Adrenal gland (tissue), 12 donors: ENCODE results near the gene SHLD1. TPM values are rescaled to one million over a fixed set of nuclear protein-coding genes. Genes with fewer than 3 reads are reported as not detected.

Experiments used
- DNase-seq, 7 donors: peaks; one replicate each; pipeline ENCODE4 v3.0.0-alpha.2; 2019 to 2020
- H3K27ac ChIP-seq, 5 donors: fragments of 200-600 bp; sonication (generic) in 4 of 5; 1 replicate in 3 of 5; 2 replicates in 2 of 5; pipeline versions ENCODE4 v1.5.1 to v1.8.0; 2016 to 2020; ENCODE audit warnings: mild to moderate bottlenecking in 1 of 5
- H3K27me3 ChIP-seq: fragments of 200-600 bp; 2 replicates; pipeline ENCODE4 v1.8.0; 2021
- H3K36me3 ChIP-seq, 2 donors: fragments of 200-600 bp; replicated peaks in 1 of 2; 1 replicate in 1 of 2; 2 replicates in 1 of 2; pipeline versions ENCODE4 v1.5.1 to v1.8.0; 2018 to 2022
- H3K4me1 ChIP-seq, 2 donors: fragments of 200-600 bp; replicated peaks in 1 of 2; 1 replicate in 1 of 2; 2 replicates in 1 of 2; pipeline versions ENCODE4 v1.5.1 to v1.8.0; 2018 to 2021
- H3K4me3 ChIP-seq, 4 donors: fragments of 200-600 bp; sonication (generic) in 3 of 4; one replicate each; pipeline ENCODE4 v1.5.1; 2016 to 2018
- H3K9me3 ChIP-seq, 3 donors: fragments of 200-600 bp; sonication (generic) in 1 of 3; replicated peaks in 1 of 3; 1 replicate in 2 of 3; 2 replicates in 1 of 3; pipeline versions ENCODE4 v1.5.1 to v1.8.0; 2016 to 2021
- POLR2A ChIP-seq, 2 donors: fragments of 450-650 bp; IDR thresholded peaks; one replicate each; pipeline ENCODE4 v1.6.1; 2017; ENCODE audit warnings: antibody characterized with exemption in 2 of 2, mild to moderate bottlenecking in 2 of 2, moderate library complexity in 1 of 2
- WGBS, 4 donors: extraction: QIAGEN DNeasy Blood & Tissue Kit in 2 of 4; methylation state at CpG; one replicate each; pipeline versions ENCODE4 v1.1.5 to v1.1.7; 2013 to 2017; 5-methylcytosine and 5-hydroxymethylcytosine counted together
- intact Hi-C, 2 donors: fragments of 100-400 bp; cut with DNase I; formaldehyde crosslinking; loops; one replicate each; pipeline versions ENCODE4 v1.14.1 to v1.15.0; 2022 to 2023
- polyA plus RNA-seq, 3 donors: library from polyadenylated mRNA; stranded (reverse); fragments of 200-250 nt in 2 of 3; fragments of 350-450 nt in 1 of 3; fragmentation: Illumina TruSeq in 1 of 3; extraction: RNeasy Lipid Tissue Mini Kit (QIAGEN cat#74804) in 1 of 3; gene quantifications; one replicate each; pipeline ENCODE4 v1.2.3, GENCODE V29; 2013 to 2014
- total RNA-seq, 9 donors: library from RNA; depleted of rRNA in 4 of 9; stranded (reverse); fragments of >200 nt in 4 of 9; fragments of 120-200 nt in 1 of 9; fragmentation: NEBNext Ultra II Directional in 1 of 9; extraction: Animal tissue kit (Norgen Biotek cat#: 25700) in 1 of 9; gene quantifications; one replicate each; pipeline versions ENCODE4 v1.1.0 to v1.2.4, GENCODE V29; 2013 to 2023
- TF ChIP-seq, protein P1 (sequence below), 6 experiments: fragments of 450-650 bp in 4 of 6; fragments of 200-600 bp in 2 of 6; sonication (generic) in 1 of 6; IDR thresholded peaks; 1 replicate in 5 of 6; 2 replicates in 1 of 6; pipeline versions ENCODE4 v1.5.1 to v1.8.0; 2016 to 2021; ENCODE audit warnings: antibody characterized with exemption in 6 of 6, mild to moderate bottlenecking in 2 of 6, moderate library complexity in 1 of 6
- donor health status: healthy with polysubstance abuse.
- donor health status: Bipolar disorder and iron deficiency.
- donor health status: DM: yes; HTN: yes; CAD: no.
- donor health status: DM: no; HTN: no; CAD: no.
- donor health status: DM: no; HTN: no; CAD: no.
- donor health status: DM: yes; HTN: yes; CAD: no.

SHLD1 gene
- total and polyA plus RNA-seq, 12 donors = 3.6 to 18.0 (median 13.0) TPM

DNA sequence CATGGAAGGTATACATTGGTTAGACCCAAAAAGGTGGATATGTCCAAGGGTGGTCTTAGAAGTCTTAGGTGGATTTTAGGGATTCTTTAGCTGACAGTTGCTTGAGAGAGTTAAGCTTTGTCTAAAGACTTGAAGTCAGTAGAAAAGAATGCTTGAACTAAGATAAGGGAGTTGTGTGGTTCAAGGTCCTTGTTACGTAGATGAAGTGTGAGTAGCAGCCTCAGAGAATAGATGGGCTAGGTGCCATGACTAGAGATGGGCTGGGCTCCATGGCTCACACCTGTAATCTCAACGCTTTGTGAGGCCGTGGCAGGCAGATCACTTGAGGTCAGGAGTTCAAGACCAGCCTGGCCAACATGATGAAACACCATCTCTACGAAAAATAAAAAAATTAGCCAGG, 1.7 kb downstream of the SHLD1 start:
- peaks cover 10 to 18% of the 10 kb centered on the region in 2 donors for H3K4me1 ChIP-seq
- DNase-seq = peak; percentile 70 to 94 (median 87)
- H3K27me3 ChIP-seq = no peaks in the 10 kb centered on the region
- peak overlapping the region; percentile 82 to 93 (median 86) for H3K27ac ChIP-seq
- peak in 1 of 2 donors; percentile 80 for TF ChIP-seq POLR2A (IDR thresholded peaks at IDR 0.05)
- TF ChIP-seq, protein P1, sequence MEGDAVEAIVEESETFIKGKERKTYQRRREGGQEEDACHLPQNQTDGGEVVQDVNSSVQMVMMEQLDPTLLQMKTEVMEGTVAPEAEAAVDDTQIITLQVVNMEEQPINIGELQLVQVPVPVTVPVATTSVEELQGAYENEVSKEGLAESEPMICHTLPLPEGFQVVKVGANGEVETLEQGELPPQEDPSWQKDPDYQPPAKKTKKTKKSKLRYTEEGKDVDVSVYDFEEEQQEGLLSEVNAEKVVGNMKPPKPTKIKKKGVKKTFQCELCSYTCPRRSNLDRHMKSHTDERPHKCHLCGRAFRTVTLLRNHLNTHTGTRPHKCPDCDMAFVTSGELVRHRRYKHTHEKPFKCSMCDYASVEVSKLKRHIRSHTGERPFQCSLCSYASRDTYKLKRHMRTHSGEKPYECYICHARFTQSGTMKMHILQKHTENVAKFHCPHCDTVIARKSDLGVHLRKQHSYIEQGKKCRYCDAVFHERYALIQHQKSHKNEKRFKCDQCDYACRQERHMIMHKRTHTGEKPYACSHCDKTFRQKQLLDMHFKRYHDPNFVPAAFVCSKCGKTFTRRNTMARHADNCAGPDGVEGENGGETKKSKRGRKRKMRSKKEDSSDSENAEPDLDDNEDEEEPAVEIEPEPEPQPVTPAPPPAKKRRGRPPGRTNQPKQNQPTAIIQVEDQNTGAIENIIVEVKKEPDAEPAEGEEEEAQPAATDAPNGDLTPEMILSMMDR (IDR thresholded peaks at IDR 0.05) = no peak
- WGBS, 4 donors = 46 to 56% (median 47%) methylated on average over 4 of the region's 4 CpGs
- intact Hi-C loops = no loop called here
- H3K36me3 ChIP-seq = no peaks in the 10 kb centered on the region
- peak overlapping the region in 1 of 4 donors; percentile 64 for H3K4me3 ChIP-seq
- no peaks in the 10 kb centered on the region for H3K9me3 ChIP-seq

DNA sequence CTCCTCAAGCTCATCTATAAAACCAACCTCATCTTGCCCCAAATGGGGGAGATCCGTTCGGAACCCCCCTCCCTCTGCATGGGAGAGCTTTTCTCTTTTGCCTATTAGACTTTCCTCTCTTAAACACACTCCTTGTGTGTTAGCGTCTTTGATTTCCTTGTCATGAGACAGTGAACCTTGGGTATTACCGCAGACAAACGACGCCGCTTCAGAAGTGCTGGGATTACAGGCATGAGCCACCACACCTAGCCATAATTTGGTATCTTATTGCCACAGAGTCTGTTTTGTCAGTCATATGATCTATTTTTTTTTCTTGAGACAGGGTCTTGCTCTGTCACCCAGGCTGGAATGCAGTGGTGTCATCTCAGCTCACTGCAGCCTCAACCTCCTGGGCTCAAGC, 3.6 kb downstream of the SHLD1 start:
- H3K4me1 ChIP-seq = peaks cover 10 to 18% of the 10 kb centered on the region in 2 donors
- H3K4me3 ChIP-seq = no peak overlapping the region
- 93 to 95% (median 95%) methylated on average over 7 of the region's 7 CpGs for WGBS, 4 donors
- H3K36me3 ChIP-seq = no peaks in the 10 kb centered on the region
- H3K27me3 ChIP-seq = no peaks in the 10 kb centered on the region
- no peak for DNase-seq
- TF ChIP-seq, protein P1 (IDR thresholded peaks at IDR 0.05) = no peak
- no peak for TF ChIP-seq POLR2A (IDR thresholded peaks at IDR 0.05)
- no peaks in the 10 kb centered on the region for H3K9me3 ChIP-seq
- no peak overlapping the region for H3K27ac ChIP-seq
- intact Hi-C loops = no loop called here

DNA sequence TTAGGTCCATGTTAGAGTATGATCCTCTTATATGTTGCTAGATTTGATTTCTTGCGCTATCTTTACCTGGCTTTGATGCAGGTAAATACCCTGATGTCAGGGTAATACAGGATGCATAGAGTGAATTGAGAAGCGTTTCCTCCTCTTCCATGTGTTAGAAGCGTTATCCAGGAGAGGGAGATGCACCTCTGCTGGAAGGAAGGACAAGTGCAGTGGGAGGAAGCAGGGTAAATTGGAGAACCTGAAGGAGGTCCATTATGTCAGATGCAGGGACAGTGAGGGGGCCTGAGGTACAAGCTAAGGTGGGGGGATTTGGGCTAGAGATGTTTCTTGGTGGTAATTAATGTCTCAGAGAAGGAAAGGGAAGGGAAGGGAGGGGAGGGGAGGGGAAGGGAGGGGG, 7.7 kb downstream of the SHLD1 start:
- Histone ChIP-seq H3K27ac (no peak overlapping the region), H3K36me3 (no peaks in the 10 kb centered on the region), H3K27me3 (no peaks in the 10 kb centered on the region), H3K4me1 (peaks cover 2 to 6% of the 10 kb centered on the region in 2 donors), H3K9me3 (no peaks in the 10 kb centered on the region), H3K4me3 (no peak overlapping the region)
- no peak for DNase-seq
- intact Hi-C loops = no loop called here
- 90 to 95% (median 94%) methylated on average over 3 of the region's 3 CpGs for WGBS, 4 donors
- no peak for TF ChIP-seq POLR2A (IDR thresholded peaks at IDR 0.05)
- TF ChIP-seq, protein P1 (IDR thresholded peaks at IDR 0.05) = no peak

DNA sequence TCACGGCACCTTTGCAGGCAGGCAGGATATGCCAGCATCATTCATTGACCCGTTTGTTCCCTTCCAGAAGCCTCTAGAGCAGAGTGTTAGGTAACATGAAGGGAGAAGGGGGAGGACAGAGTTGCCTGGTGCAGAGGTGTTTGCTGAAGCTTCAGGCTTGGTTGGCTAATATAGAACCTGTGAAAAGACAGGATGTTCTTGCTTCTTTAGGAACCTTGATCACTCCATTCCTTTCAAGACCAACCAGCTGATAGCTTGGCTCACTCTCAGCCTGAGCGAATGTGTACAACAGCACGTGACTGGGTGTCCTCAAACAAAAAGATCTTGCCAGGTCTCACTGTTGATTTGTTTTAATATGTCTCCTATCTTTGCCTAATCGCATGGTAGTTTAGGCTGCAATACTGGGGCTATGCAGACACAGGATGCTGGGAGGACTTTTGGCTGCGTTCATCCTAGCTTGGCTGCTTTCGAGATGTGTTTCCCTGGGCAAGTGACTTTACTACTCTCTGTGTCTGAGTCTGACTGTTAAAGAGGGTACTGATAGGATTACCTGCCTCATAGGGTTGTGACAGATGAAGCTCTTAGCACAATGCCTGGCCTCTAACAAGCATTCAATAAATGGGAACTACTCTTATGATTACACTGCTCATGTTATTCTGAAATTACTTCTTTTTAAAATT, 16.0 kb downstream of the SHLD1 start:
- intact Hi-C loops = no loop called here
- Histone ChIP-seq H3K27ac (no peak overlapping the region), H3K36me3 (no peaks in the 10 kb centered on the region), H3K27me3 (no peaks in the 10 kb centered on the region), H3K9me3 (no peaks in the 10 kb centered on the region), H3K4me1 (peaks cover 0 to 5% of the 10 kb centered on the region in 2 donors), H3K4me3 (no peak overlapping the region)
- DNase-seq = no peak
- WGBS, 4 donors = 77 to 87% (median 83%) methylated on average over 7 of the region's 7 CpGs
- TF ChIP-seq, protein P1 (IDR thresholded peaks at IDR 0.05) = no peak
- no peak for TF ChIP-seq POLR2A (IDR thresholded peaks at IDR 0.05)
